ENCODE measurements around the gene STK32C.
"Not testable (repeated sequence)": the region's sequence is repeated elsewhere in the genome, so short reads cannot be mapped to it uniquely, and the experiment has no call there.

STK32C gene

DNA sequence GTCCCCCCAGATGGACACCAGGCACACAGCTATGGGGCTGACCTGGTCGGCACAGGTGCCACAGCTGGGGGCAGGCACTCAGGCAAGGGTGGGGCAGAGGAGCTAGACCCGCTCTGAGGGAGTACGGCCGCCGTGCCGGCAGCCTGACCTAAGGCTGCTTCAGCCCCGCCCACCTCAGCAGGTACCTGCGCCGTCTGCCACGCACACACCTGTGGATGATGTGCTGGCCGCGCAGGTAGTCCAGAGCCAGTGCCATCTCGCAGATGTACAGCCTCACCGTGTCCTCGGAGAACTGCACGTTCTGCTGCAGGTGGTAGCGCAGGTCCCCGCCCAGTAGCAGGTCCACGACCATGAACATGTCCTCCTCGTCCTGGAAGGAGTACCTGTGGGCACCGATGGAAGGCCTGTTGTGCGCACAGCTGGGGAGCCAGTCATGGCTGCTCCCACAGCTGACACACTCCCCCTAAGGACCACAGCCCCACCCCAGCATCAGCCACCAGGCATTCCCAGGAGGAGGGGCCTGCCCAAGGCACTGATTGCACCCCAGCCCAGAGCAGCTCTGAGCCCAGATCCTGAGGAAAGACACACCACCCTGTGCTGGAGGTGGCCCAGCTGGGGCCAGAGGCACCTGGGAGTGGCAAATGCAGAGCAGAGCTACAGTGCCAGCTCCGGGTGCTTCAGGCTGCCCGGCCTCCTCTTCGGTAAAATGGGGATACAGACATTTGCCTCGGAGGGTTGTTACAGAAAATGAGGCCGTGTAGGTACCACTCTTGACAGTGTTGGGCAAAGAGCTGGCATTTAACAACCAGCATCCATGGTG is 81.0 kb downstream of the STK32C start:
- H3K4me1 Mint-ChIP-seq = peaks cover 17 to 24% of the 10 kb centered on the region in 2 donors
- no peak for ATAC-seq (replicated peaks)
- H3K27ac Mint-ChIP-seq = no peak overlapping the region
- H3K4me3 Mint-ChIP-seq = no peak overlapping the region
- DNase-seq = no peak
- peaks cover 3 to 9% of the 10 kb centered on the region in 2 donors for H3K36me3 Mint-ChIP-seq
- no peaks in the 10 kb centered on the region for H3K27me3 Mint-ChIP-seq
- H3K9me3 Mint-ChIP-seq = no peaks in the 10 kb centered on the region

DNA sequence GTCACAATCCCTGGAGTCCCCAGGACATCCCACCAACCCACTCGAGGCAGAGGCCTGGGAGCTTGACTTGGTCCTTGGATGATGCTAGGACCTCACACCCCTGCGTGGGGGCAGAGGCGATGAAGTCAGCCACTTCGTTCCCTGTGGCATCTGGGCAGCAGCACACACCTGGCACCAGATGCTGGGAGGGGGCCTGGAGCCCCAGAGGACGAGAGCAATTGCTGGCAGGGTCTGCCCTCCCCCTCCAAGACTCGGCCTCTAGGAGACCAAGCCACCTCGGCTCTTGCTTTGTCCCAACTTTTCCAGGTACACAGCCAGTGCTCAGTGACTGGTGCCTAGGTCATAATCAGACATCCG is 81.9 kb downstream of the STK32C start:
- no peak for DNase-seq
- H3K9me3 Mint-ChIP-seq = no peaks in the 10 kb centered on the region
- H3K27me3 Mint-ChIP-seq = no peaks in the 10 kb centered on the region
- H3K36me3 Mint-ChIP-seq = peaks cover 3 to 10% of the 10 kb centered on the region in 2 donors
- H3K4me3 Mint-ChIP-seq = no peak overlapping the region
- peaks cover 11 to 21% of the 10 kb centered on the region in 2 donors for H3K4me1 Mint-ChIP-seq
- no peak overlapping the region for H3K27ac Mint-ChIP-seq
- no peak for ATAC-seq (replicated peaks)

DNA sequence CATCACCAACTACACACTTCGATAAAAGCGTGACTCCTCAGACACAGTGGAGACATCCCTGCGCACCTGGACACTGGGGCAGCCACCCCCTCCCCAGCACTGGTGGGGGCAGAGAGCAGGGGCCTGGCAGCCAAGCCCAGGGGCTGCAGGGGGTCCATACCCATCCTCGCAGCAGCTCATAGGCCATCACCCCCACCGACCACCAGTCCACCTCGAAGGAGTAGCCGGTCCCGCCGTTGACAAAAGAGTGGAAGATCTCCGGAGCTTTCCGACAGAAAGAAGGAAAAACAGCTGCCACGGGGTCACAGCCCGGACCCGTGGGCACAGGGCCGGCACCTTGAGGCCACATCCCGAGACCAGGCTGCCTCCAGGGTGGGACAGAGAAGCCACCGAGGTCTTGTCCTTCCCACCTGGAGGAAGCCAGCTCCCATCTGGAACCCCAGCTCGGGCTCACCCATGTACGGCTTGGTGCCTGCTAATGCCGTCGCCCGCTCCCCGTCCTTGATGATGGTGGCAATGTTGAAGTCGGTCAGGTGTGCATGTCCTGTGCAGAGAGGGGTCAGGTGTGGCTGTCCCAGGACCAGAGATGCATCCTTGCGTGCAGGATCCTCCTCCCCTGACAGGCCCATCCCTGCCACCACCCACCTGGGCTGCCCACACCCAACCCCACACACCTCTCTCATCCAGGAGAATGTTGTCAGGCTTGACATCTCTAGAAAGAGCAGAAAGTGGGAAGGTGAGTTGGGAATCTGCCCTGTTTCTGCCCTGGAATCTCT is 82.5 kb downstream of the STK32C start:
- no peaks in the 10 kb centered on the region for H3K9me3 Mint-ChIP-seq
- DNase-seq (no peak), ATAC-seq (replicated peaks) (no peak)
- H3K36me3 Mint-ChIP-seq = peaks cover 3 to 15% of the 10 kb centered on the region in 2 donors
- H3K4me1 Mint-ChIP-seq = peaks cover 9 to 19% of the 10 kb centered on the region in 2 donors
- H3K27ac Mint-ChIP-seq = no peak overlapping the region
- H3K4me3 Mint-ChIP-seq = no peak overlapping the region
- H3K27me3 Mint-ChIP-seq = no peaks in the 10 kb centered on the region

DNA sequence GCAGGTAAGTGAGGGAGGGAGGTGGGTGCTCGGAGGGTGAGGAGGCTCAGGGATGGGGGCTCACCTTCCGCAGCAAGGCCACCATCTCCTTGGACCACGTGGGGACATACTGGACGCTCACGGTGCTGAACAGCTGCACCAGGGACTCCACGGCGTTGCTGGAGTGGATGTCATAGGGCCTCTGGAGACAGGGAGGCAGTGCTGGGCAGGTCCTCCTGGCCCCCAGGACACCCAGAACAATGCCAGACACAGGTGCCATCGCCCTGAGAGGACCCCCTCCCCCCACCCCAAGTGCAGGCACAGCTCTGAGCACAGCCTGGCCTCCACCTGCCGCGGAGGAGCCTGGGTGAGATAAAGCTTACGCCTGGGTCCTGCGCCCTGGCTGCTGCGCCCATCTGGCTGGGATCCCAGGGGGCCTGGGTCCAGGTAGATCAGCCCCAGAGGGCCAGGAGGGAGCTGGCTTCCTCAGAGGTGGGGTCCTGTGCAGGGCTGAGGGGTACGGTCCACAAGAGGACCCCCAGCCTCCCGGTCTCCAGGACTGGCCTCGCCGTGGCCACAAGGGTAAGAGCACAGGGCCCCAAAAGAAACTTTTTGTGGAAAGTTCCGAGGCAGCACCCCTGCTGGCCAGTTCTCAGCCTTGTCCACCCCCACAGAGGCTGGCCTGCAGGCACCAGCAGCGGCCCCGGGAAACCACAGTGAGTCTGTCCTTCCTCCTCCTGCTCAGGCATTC is 83.2 kb downstream of the STK32C start:
- no peaks in the 10 kb centered on the region for H3K27me3 Mint-ChIP-seq
- DNase-seq = no peak

DNA sequence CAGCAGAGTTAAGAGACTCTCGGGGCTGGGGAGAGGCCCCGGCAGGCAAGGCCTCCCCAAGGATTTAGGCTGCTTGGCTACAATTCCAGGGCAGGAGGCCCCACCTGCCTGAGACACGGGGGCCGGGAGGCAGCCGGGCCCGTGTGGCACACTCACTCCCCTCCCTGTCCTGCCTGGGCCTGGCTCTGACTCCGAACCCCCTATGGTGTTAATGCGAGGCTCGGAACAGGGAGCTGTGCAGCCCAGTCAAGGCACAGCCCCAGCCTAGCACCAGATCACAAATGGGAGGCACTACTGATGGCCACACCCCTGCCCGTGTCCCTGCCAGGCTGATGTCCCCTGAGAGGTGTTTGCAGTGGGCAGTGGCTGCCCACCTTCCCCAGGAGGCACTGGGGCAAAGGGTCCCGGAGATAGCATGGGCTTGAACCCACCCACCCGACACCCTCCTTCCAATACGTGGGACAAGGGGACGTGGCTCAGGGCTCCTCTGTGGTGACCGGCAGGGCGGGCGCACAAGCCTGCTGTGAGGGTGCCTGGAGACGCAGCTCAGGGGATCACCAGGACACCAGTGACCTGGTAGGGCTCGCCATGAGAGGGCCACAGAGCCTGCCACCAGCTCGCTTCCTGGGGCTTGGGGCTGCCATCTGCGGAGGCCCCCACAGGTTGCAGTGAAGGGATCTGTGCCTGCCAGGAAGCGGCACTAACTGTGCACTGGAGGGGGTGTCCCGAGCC is 84.0 kb downstream of the STK32C start:
- Mint-ChIP-seq H3K27ac (no peak overlapping the region), H3K4me3 (no peak overlapping the region), H3K27me3 (no peaks in the 10 kb centered on the region), H3K4me1 (peaks cover 1 to 13% of the 10 kb centered on the region in 2 donors), H3K9me3 (peaks cover under 1 to 3% of the 10 kb centered on the region in 2 donors), H3K36me3 (peaks cover 3 to 21% of the 10 kb centered on the region in 2 donors)
- DNase-seq (no peak), ATAC-seq (replicated peaks) (no peak)

More for the DNA sequence above, 83.2 kb downstream of the STK32C start:
- Mint-ChIP-seq H3K4me1 (peaks cover 4 to 15% of the 10 kb centered on the region in 2 donors), H3K27ac (no peak overlapping the region), H3K4me3 (no peak overlapping the region), H3K9me3 (no peaks in the 10 kb centered on the region), H3K36me3 (peaks cover 3 to 15% of the 10 kb centered on the region in 2 donors)
- no peak for ATAC-seq (replicated peaks)

DNA sequence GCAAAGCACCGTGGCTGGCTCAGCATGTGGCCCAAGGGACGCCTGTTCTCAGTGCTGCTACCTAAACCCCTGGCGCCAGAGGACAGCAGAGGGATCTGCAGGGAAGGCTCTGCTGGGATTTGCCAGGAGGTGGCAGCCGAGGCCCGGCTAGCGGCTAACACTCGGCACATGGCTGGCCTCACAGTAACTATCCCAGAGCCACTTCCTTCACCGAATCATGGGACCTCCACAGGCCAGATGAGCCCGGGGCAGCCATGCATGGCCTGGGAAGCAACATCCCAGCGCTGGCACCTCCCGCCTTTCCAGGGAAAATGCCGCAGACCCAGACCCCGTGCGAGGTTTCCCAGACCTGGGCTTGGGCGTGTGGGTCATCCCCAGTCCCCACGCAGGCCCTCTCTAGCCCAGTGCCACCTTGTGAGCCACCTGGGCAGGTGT is 84.6 kb downstream of the STK32C start:
- peak; percentile 96 to 97 for ATAC-seq (replicated peaks)
- no peak overlapping the region for H3K4me3 Mint-ChIP-seq
- peaks cover 3 to 24% of the 10 kb centered on the region in 2 donors for H3K36me3 Mint-ChIP-seq
- no peaks in the 10 kb centered on the region for H3K27me3 Mint-ChIP-seq
- H3K9me3 Mint-ChIP-seq = peaks cover 4 to 6% of the 10 kb centered on the region in 2 donors
- H3K4me1 Mint-ChIP-seq = peaks cover 1 to 13% of the 10 kb centered on the region in 2 donors
- DNase-seq = peak; percentile 58
- H3K27ac Mint-ChIP-seq = no peak overlapping the region

DNA sequence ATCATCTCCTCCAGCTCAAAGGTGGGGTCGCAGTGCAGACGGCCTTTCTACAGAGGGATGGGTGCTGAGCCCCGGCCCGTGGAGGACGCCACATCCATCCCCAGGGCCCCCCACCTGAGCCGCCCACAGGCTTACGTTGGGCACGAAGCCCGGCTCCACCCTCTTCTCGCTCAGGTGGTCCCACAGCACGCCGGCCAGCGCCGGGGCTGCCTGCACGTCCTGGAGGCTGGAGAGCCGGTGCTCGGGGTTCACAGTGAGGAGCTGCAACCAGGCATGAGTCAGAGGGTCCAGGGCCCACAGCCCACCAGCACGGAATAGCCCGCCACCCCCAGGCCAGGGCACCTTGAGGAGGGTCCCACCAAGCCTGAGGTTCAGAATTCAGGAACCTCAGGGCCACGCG is 85.0 kb downstream of the STK32C start:
- no peak for ATAC-seq (replicated peaks)
- DNase-seq = no peak
- Mint-ChIP-seq H3K4me3 (no peak overlapping the region), H3K36me3 (peaks cover 4 to 26% of the 10 kb centered on the region in 2 donors), H3K27ac (no peak overlapping the region), H3K9me3 (peaks cover 5 to 6% of the 10 kb centered on the region in 2 donors), H3K27me3 (no peaks in the 10 kb centered on the region), H3K4me1 (peaks cover 1 to 13% of the 10 kb centered on the region in 2 donors)

DNA sequence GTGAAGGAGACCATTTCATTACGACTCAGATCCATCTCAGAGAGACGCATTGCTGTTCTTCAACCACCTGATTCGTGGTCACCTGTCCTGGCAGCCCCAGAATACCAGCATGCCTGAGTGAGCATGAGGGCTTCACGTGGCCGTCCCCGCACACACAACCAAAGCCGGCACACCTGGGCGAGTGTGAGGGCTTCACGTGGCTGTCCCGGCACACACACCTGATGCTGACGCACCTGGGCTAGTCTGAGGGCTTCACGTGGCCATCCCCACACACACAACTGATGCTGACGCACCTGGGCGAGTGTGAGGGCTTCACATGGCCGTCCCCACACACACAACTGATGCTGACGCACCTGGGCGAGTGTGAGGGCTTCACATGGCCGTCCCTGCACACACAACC is 86.8 kb downstream of the STK32C start:
- Mint-ChIP-seq H3K4me1 (peaks cover 1 to 13% of the 10 kb centered on the region in 2 donors), H3K9me3 (peaks cover 12 to 15% of the 10 kb centered on the region in 2 donors), H3K36me3 (peaks cover 12 to 32% of the 10 kb centered on the region in 2 donors)
- H3K27ac Mint-ChIP-seq; DNase-seq; H3K4me3 Mint-ChIP-seq; H3K27me3 Mint-ChIP-seq; ATAC-seq (replicated peaks): not testable (repeated sequence)

DNA sequence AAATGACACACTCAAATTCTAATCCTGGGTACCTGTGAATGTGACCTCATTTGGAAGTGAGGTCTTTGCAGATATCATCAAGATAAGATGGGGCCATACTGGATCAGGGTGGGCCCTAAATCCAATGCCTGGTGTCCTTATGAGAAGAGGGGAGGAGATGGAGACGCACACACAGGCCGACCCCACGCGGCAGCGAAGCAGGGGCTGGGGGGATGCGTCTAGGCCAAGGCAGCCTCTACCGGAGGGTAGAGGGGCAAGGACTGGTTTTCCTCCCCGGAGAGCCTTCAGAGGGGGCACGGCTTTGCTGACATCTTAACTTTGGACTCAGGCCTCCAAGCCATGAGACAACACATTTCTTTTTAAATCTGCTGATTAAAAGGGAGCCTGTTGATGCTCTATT is 87.7 kb downstream of the STK32C start:
- no peak for ATAC-seq (replicated peaks)
- H3K9me3 Mint-ChIP-seq = peaks cover 18 to 21% of the 10 kb centered on the region in 2 donors

DNA sequence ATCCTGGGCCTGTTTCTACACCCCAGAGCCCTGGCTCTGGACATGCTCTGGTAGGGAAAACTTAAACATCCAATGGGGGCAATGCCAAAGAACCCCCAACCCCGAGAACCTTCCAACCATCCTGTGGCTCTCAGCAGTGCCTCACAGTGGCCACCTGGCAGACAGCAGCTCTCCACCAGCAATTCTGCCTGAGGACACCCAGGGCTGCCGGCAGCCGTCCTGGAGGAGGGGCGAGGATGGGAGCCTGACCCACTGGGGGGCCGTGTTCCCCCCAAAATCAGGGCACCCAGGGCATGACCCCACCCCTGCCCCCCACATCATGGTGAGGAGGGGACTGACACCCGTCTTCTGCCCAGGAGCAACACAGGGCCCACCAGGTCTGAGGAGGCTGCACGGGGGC is 88.3 kb downstream of the STK32C start:
- Mint-ChIP-seq H3K27ac (no peak overlapping the region), H3K4me3 (no peak overlapping the region), H3K4me1 (peaks cover 1 to 13% of the 10 kb centered on the region in 2 donors), H3K9me3 (peaks cover 18 to 23% of the 10 kb centered on the region in 2 donors), H3K27me3 (no peaks in the 10 kb centered on the region), H3K36me3 (peaks cover 15 to 34% of the 10 kb centered on the region in 2 donors)
- ATAC-seq (replicated peaks) = no peak
- DNase-seq = no peak

More for the DNA sequence above, 87.7 kb downstream of the STK32C start:
- Mint-ChIP-seq H3K4me3 (no peak overlapping the region), H3K27ac (no peak overlapping the region), H3K36me3 (peaks cover 16 to 37% of the 10 kb centered on the region in 2 donors), H3K4me1 (peaks cover 1 to 13% of the 10 kb centered on the region in 2 donors), H3K27me3 (no peaks in the 10 kb centered on the region)
- no peak for DNase-seq

DNA sequence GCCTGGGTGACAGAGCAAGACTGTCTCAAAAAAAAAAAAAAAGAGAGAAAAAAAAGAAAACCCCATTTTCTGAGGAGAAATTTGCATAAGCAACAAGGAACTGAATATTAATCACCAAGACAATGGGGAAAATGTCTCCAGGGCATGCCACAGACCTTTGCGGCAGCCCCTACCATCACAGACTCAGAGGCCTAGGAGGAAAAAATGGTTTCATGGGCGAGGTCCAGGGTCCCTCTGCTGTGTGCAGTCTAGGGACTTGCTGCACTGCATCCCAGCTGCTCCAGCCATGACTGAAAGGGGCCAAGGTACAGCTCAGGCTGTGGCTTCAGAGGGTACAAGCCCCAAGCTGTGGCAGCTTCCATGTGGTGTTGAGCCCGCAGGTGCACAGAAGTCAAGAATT is 91.3 kb downstream of the STK32C start:
- not testable (repeated sequence) for H3K4me3 Mint-ChIP-seq; H3K4me1 Mint-ChIP-seq; ATAC-seq (replicated peaks); H3K27ac Mint-ChIP-seq; H3K27me3 Mint-ChIP-seq; DNase-seq
- Mint-ChIP-seq H3K36me3 (peaks cover 31 to 54% of the 10 kb centered on the region in 2 donors), H3K9me3 (peaks cover 26 to 32% of the 10 kb centered on the region in 2 donors)

DNA sequence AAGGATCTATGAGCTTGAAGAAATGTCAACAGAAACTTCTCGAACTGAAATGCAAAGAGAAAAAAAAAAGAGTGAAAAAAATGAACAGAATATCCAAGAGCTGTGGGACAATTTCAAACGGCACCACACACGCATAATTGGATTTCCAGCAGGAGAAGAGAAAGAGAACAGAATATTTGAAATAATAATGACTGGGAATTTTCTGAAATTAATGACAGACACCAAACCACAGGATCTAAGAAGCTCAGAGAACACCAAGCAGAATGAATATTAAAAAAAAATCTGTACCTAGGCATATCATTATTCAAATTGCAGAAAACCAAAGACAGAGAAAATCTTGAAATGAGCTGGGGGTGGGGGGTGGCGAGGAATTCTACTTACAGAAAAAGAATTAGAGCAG is 93.8 kb downstream of the STK32C start:
- Mint-ChIP-seq H3K36me3 (peaks cover 31 to 46% of the 10 kb centered on the region in 2 donors), H3K27ac (no peak overlapping the region), H3K4me3 (no peak overlapping the region), H3K4me1 (peaks cover under 1 to 4% of the 10 kb centered on the region in 2 donors), H3K27me3 (no peaks in the 10 kb centered on the region), H3K9me3 (peaks cover 26 to 30% of the 10 kb centered on the region in 2 donors)
- DNase-seq (no peak), ATAC-seq (replicated peaks) (no peak)

DNA sequence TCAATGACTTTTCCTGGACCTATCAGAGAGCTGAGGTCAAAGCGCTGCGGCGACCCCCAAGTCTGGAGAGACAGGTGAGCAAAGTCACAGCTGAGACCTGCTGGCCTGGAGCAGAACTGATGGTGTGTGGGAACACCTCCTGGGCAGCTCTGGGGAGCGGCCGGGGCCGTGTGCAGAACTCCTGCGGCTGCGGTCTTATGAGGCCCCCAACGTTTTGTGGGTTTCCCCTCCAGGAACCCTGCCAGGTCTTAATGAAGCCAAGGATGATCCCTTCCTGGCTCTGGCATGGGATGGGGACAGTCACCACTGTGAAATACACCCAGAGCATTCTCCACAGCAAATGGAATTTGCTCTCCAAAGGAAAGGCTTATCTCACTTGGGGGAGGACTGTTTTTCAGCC is 94.9 kb downstream of the STK32C start:
- no peak for ATAC-seq (replicated peaks)
- DNase-seq = no peak
- H3K27ac Mint-ChIP-seq = no peak overlapping the region
- no peaks in the 10 kb centered on the region for H3K27me3 Mint-ChIP-seq
- H3K9me3 Mint-ChIP-seq = peaks cover 22 to 26% of the 10 kb centered on the region in 2 donors
- H3K36me3 Mint-ChIP-seq = peaks cover 35 to 41% of the 10 kb centered on the region in 2 donors
- H3K4me3 Mint-ChIP-seq = no peak overlapping the region
- H3K4me1 Mint-ChIP-seq = peaks cover 7 to 12% of the 10 kb centered on the region in 2 donors

All from stimulated activated naive B cell treated with anti-CD40 and anti-IgM and Interleukin-4, amounts not matched to agents 10 μg/mL and 1 μg/mL and 100 μg/mL, for 72 hours (primary cell).